Stimulated activated CD8-positive, alpha-beta memory T cell treated with anti-CD3 and anti-CD28 coated beads, Interleukin-4, amount 100 ng/mL, for 1 hour (primary cell): Measurements from ENCODE around the gene B4GALT5.

ENCODE experiments used
- DNase-seq, 2 donors: peaks; one replicate each; pipeline ENCODE4 v3.0.0-alpha.2; 2020; ENCODE audit warnings: low read depth in 2 of 2, low spot score in 1 of 2

B4GALT5 gene

GRCh38 chr20:49610691-49611538 lies 102.8 kb downstream of the B4GALT5 start:
- DNase-seq, result peak in 1 of 2 donors; percentile 43

GRCh38 chr20:49608752-49609670 lies 104.7 kb downstream of the B4GALT5 start:
- peak; percentile 59 for DNase-seq

- DNase-seq, result no peak
These were observed 106.1 kb downstream of the B4GALT5 start for GRCh38 chr20:49607568-49607967.

GRCh38 chr20:49603209-49603627 lies 110.5 kb downstream of the B4GALT5 start:
- no peak for DNase-seq

DNA sequence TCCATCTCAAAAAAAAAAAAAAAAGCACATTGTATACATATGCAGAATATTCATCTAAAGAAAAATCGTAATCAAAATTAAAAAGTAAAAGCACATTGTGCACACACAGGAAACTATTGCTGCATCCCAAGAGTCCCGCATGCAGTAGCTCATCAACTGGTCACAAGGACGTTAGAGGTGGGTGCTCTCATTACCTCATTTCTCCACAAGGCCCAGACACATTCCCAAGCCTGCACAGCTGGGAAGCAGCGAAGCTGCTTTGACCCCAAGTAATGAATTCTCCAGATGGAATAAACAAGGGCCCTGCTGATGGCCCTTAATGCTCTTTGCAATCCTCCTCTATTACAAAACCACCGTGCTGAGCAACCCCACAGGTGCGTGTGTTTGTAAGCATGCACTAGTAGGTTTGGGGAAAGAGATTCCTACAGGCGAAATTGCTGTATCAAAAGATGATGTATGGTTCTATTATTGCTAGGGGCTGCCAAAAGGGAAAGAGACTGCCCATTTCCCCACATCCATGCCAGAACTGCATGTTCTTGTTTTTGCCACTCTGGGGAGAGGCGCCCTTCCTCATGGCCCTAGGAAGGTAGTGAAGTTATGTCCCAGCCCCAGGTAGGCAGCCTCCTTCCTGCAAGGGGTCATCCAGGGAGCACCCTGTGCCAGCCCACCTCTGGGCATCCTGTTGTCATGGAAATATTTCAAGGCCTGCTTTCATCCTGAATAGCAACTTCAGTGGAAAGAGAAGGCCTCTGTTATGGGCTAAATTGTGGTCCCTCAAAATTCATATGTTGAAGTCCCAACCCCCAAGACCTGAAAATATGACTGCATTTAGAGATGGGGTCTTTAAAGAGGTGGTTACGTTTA lies 111.1 kb downstream of the B4GALT5 start:
- DNase-seq, result no peak

- no peak for DNase-seq
These were observed 112.3 kb downstream of the B4GALT5 start for GRCh38 chr20:49601153-49601924.

GRCh38 chr20:49599746-49600113 lies 113.9 kb downstream of the B4GALT5 start:
- DNase-seq, result no peak

DNA sequence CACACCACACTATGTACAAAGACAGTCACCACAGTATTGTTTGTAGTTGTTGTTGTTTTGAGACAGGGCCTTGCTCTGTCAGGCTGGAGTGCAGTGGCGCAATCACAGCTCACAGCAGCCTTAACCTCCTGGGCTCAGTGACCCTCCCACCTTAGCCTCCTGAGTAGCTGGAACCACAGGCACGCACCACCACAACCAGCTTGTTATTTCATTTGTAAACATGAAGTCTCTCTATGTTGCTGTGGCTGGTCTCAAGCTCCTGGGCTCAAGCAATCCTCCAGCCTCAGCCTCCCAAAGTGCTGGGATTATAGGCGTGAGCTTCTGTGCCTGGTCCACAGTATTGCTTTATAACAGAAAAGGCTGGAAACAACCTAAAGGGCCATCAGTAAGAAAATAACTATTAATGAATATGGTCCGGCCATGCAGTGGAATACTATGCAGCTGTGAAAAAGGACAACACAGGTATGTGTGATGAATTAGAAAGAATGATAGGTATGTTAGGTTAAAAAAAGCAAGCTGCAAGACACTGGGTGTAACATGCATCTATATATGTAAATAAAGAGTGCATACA lies 115.8 kb downstream of the B4GALT5 start:
- no peak for DNase-seq

GRCh38 chr20:49595811-49596561 lies 117.7 kb downstream of the B4GALT5 start:
- peak in 1 of 2 donors; percentile 35 for DNase-seq

GRCh38 chr20:49595346-49595745 lies 118.3 kb downstream of the B4GALT5 start:
- no peak for DNase-seq

- no peak for DNase-seq
These were observed 118.8 kb downstream of the B4GALT5 start for GRCh38 chr20:49594931-49595315.

GRCh38 chr20:49594143-49594930 lies 119.3 kb downstream of the B4GALT5 start:
- peak in 1 of 2 donors; percentile 25 for DNase-seq

- DNase-seq, result no peak
These were observed 120.1 kb downstream of the B4GALT5 start for GRCh38 chr20:49593466-49594142.

- no peak for DNase-seq
These were observed 121.6 kb downstream of the B4GALT5 start for GRCh38 chr20:49592120-49592519.

DNA sequence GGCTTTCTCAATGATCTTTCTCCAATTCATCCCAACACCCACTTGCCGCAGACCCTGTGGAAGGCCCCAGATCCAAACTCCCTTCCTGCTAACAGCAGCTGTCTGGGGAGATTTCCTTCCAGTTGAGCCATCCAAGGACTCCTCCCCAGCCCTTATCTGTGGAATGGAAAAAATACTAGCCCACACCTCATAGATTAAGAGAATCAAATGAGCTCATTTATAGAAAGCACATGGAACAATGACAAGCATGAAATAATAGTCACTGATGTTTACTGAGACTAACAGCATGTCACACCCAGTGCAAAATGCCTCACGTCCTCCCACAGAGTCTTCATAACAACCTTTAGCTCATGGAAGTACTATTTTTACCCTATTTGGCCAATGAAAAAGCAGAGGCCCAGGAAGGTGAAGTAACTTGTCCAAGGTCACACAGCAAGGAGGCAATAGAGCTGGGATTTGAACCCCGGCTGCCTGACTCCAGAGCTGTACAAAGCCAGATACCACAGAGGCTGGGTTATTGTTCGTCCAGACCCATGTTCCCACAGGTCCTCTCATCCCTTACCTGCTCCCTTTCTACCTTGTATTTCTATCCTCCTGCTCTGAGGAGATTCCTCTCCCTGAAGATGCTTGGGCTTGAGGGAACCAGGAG lies 122.3 kb downstream of the B4GALT5 start:
- DNase-seq, result no peak

GRCh38 chr20:49590163-49591017 lies 123.3 kb downstream of the B4GALT5 start:
- no peak for DNase-seq
